ENCODE results near the gene AKR1C4. TPM values are rescaled to one million over a fixed set of nuclear protein-coding genes. Genes with fewer than 3 reads are reported as not detected.
"Not testable (repeated sequence)": the region's sequence is repeated elsewhere in the genome, so short reads cannot be mapped to it uniquely, and the experiment has no call there.

AKR1C4 gene
- total RNA-seq, 6 experiments from 2014 or later = not detected

DNA sequence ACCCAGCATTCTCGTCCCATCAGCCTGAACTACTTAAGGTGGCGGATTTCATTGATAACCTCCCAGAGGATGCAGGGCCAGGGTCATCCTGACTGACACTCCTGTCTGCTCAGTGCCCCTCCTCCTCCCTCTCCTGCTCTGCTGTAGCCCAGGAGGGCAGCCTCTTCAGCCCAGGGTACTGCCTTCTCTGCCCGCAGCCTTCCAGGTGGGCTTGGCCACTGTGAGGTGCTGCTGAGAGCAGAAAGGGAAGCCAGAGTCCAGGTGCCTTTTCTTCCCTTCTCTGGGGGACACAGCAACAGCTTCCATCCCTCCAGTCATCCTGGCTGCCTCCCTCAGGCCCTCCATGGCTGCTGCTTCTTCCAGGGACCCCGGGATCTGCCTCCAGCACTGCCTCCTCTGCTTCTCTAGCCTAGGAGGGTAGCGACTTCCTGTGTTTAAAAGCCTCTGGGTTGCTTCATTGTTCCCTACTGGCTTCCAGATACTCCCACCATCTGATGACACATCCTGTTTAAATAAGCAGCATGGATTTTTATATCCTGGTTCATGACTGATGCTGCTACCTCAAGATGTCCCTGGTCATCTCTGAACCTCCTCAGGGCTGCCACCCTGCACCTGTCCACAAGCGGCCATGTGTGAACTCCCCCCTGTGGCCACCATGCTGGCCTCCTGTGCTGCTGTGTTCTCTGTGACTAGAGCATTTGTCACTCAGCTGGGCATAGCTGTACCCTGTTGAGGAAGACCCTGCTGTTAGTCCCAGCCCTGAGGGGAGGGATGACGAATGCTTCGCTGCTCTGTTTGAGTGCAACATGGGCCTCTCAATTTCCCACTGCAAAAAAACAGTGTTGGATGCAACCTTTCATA lies 55.8 kb downstream of the AKR1C4 start:
- Mint-ChIP-seq H3K4me1 (ENCODE audit: low read depth) (peaks cover 6% of the 10 kb centered on the region), H3K27ac (no peak overlapping the region)

DNA sequence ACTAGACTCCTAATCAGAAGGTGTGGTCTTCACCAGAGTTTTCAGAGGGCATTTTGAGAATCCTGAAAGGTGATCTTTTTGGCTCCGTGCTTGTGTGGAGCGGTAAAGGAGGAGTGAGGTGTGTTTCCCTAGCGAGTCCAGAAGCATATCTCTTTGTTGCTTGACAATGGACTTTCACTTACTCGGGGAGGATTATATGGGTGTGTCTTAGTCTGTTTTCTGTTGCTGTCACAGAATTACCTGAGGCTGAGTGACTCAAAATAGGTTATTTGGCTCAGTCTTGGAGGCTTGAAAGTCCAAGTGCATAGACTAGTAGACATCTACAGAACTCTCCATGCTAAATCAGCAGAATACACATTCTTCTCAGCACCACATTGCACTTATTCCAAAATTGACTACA lies 57.9 kb downstream of the AKR1C4 start:
- Mint-ChIP-seq H3K9me3 (no peaks in the 10 kb centered on the region; the same call in 1 of the 2 replicates), H3K4me1 (ENCODE audit: low read depth) (peaks cover 6% of the 10 kb centered on the region), H3K27me3 (ENCODE audit: insufficient read depth) (0 out of 2 replicates have a peak, but pooled peaks cover 2% of the 10 kb centered on the region), H3K4me3 (no peak overlapping the region), H3K27ac (no peak overlapping the region), H3K36me3 (ENCODE audit: low read depth) (no peaks in the 10 kb centered on the region)
- no peak for DNase-seq
- TF ChIP-seq CTCF (IDR thresholded peaks at IDR 0.05) = no peak

More for the DNA sequence above, 55.8 kb downstream of the AKR1C4 start:
- H3K4me3 Mint-ChIP-seq = no peak overlapping the region
- H3K27me3 Mint-ChIP-seq (ENCODE audit: insufficient read depth) = 0 out of 2 replicates have a peak, but pooled peaks cover 2% of the 10 kb centered on the region
- TF ChIP-seq CTCF (IDR thresholded peaks at IDR 0.05) = no peak
- no peak for DNase-seq
- no peaks in the 10 kb centered on the region for H3K36me3 Mint-ChIP-seq (ENCODE audit: low read depth)
- no peaks in the 10 kb centered on the region; the same call in 1 of the 2 replicates for H3K9me3 Mint-ChIP-seq

DNA sequence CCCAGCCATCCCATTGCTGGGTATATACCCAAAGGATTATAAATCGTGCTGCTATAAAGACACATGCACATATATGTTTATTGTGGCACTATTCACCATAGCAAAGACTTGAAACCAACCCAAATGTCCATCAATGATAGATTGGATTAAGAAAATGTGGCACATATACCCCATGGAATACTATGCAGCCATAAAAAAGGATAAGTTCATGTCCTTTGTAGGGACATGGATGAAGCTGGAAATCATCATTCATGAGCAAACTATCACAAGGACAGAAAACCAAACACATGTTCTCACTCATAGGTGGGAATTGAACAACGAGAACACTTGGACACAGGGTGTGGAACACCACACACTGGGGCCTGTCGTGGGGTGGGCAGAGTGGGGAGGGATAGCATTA lies 61.1 kb downstream of the AKR1C4 start:
- H3K9me3 Mint-ChIP-seq; H3K4me1 Mint-ChIP-seq (ENCODE audit: low read depth); H3K4me3 Mint-ChIP-seq; H3K27me3 Mint-ChIP-seq (ENCODE audit: insufficient read depth); H3K27ac Mint-ChIP-seq; H3K36me3 Mint-ChIP-seq (ENCODE audit: low read depth); DNase-seq: not testable (repeated sequence)

- Mint-ChIP-seq H3K27ac (no peak overlapping the region), H3K4me1 (ENCODE audit: low read depth) (no peaks in the 10 kb centered on the region), H3K36me3 (ENCODE audit: low read depth) (no peaks in the 10 kb centered on the region), H3K27me3 (ENCODE audit: insufficient read depth) (no peaks in the 10 kb centered on the region; the same call in 1 of the 2 replicates), H3K4me3 (no peak overlapping the region), H3K9me3 (no peaks in the 10 kb centered on the region; the same call in 1 of the 2 replicates)
- no peak for DNase-seq
- TF ChIP-seq CTCF (IDR thresholded peaks at IDR 0.05) = no peak
Observed at GRCh38 chr10:5259132-5259951, 62.7 kb downstream of the AKR1C4 start.

GRCh38 chr10:5259952-5260578 lies 63.4 kb downstream of the AKR1C4 start:
- no peak for TF ChIP-seq CTCF (IDR thresholded peaks at IDR 0.05)
- Mint-ChIP-seq H3K27ac (no peak overlapping the region), H3K4me3 (no peak overlapping the region), H3K36me3 (ENCODE audit: low read depth) (no peaks in the 10 kb centered on the region), H3K4me1 (ENCODE audit: low read depth) (no peaks in the 10 kb centered on the region), H3K9me3 (no peaks in the 10 kb centered on the region; the same call in 1 of the 2 replicates), H3K27me3 (ENCODE audit: insufficient read depth) (no peaks in the 10 kb centered on the region; the same call in 1 of the 2 replicates)
- no peak for DNase-seq

Measured in HFFc6 (cell line).